Measurements from ENCODE around the gene TLNRD1. TPM values are rescaled to one million over a fixed set of nuclear protein-coding genes. Genes with fewer than 3 reads are reported as not detected.

TLNRD1 gene
- total and polyA plus RNA-seq, 11 donors, result 3.2 to 30.8 (median 7.9) TPM

DNA sequence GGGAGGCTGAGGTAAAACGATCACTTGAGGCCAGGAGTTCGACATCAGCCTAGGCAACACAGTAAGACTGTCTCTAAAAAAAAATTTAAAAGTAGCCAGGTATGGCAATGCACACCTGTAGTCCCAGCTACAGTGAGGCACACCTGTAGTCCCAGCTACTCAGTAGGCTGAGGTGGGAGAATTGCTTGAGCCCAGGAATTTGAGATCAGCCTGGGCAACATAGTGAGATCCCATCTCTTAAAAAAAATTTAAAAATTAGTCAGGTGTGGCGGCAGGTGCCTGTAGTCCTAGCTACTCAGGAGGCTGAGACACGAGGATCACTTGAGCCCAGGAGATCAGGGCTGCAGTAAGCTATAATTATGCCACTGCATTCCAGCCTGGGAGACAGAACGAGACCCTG, 17.9 kb upstream of the TLNRD1 start:
- 80 to 96% (median 89%) methylated on average over 5 of the region's 5 CpGs for WGBS, 4 donors
- ATAC-seq, result no peak

DNA sequence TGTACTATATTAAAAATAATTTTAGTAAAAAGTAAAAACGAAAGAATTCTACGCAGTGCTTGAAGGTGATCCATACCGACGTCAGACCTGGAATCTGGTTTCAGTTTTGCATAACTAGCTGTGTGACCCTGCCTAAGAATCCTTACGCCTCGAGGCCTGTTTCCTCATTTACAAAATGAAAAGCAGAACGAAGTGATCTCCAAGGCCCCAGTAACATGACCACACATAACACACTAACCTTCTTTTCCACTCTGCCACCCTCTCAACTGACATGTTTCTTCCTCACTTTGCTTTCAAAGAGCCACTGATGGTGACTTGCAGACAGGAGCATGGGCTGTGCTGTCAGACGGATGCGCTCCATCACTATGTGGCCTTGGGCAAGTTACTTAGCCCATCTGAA, 15.9 kb upstream of the TLNRD1 start:
- peak in 1 of 4 donors; percentile 4 for ATAC-seq
- intact Hi-C loops (cut with DNase I), result loop anchor here in 2 of 10 donors (5.0 to 10.0 kb wide), 2 partner anchors 280 to 337 kb away; partner anchors contain the start of gene STARD5 (in 1 of the 2)
- TF ChIP-seq POLR2A (IDR thresholded peaks at IDR 0.05), result no peak
- TF ChIP-seq, protein P1, sequence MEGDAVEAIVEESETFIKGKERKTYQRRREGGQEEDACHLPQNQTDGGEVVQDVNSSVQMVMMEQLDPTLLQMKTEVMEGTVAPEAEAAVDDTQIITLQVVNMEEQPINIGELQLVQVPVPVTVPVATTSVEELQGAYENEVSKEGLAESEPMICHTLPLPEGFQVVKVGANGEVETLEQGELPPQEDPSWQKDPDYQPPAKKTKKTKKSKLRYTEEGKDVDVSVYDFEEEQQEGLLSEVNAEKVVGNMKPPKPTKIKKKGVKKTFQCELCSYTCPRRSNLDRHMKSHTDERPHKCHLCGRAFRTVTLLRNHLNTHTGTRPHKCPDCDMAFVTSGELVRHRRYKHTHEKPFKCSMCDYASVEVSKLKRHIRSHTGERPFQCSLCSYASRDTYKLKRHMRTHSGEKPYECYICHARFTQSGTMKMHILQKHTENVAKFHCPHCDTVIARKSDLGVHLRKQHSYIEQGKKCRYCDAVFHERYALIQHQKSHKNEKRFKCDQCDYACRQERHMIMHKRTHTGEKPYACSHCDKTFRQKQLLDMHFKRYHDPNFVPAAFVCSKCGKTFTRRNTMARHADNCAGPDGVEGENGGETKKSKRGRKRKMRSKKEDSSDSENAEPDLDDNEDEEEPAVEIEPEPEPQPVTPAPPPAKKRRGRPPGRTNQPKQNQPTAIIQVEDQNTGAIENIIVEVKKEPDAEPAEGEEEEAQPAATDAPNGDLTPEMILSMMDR (IDR thresholded peaks at IDR 0.05), result no peak
- H3K27me3 ChIP-seq, result no peaks in the 10 kb centered on the region
- no peak for DNase-seq
- no peaks in the 10 kb centered on the region for H3K9me3 ChIP-seq
- no peak overlapping the region for H3K4me3 ChIP-seq
- peak overlapping the region in 7 of 12 donors; percentile 10 to 80 (median 26) for H3K27ac ChIP-seq
- H3K36me3 ChIP-seq, result peaks cover 0 to 36% (median 21%) of the 10 kb centered on the region in 9 donors
- peaks cover 5 to 55% (median 43%) of the 10 kb centered on the region in 12 donors for H3K4me1 ChIP-seq
- 54 to 70% (median 66%) methylated on average over 9 of the region's 9 CpGs for WGBS, 4 donors

More for the DNA sequence above, 17.9 kb upstream of the TLNRD1 start:
- TF ChIP-seq, protein P1 (IDR thresholded peaks at IDR 0.05), result no peak
- no peak for TF ChIP-seq POLR2A (IDR thresholded peaks at IDR 0.05)
- Histone ChIP-seq H3K9me3 (no peaks in the 10 kb centered on the region), H3K36me3 (peaks cover 0 to 56% (median 38%) of the 10 kb centered on the region in 9 donors), H3K4me3 (no peak overlapping the region), H3K4me1 (peaks cover 0 to 53% (median 35%) of the 10 kb centered on the region in 12 donors), H3K27ac (no peak overlapping the region), H3K27me3 (no peaks in the 10 kb centered on the region)
- DNase-seq, result no peak
- intact Hi-C loops (cut with DNase I), result loop anchor here in 1 of 10 donors (10.0 kb wide), 1 partner anchor 282 kb away; no protein-coding TSS in a partner anchor

DNA sequence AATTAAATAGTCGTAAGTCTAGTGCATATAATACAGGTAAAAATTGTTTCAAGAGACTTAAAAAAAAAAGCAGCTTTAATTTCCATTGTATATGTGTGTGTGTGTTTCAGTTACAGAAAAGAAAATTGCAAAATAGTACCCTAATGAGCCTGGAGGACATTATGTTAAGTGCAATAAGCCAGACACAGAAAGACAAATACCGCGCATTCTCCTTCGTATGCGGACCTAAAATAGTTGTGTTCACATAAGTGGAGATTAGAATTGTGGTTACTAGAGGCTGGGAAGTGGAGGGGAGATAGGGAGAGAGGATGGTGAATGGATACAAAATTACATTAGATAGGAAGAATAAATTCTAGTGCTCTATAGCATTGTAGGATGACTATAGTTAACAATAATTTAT, 14.7 kb upstream of the TLNRD1 start:
- H3K4me1 ChIP-seq, result peaks cover 7 to 64% (median 51%) of the 10 kb centered on the region in 12 donors
- peaks cover 0 to 24% (median 9%) of the 10 kb centered on the region in 9 donors for H3K36me3 ChIP-seq
- no peak for TF ChIP-seq POLR2A (IDR thresholded peaks at IDR 0.05)
- TF ChIP-seq, protein P1 (IDR thresholded peaks at IDR 0.05), result no peak
- no peaks in the 10 kb centered on the region for H3K27me3 ChIP-seq
- H3K27ac ChIP-seq, result peak overlapping the region in 2 of 12 donors; percentile 33 to 80
- H3K4me3 ChIP-seq, result no peak overlapping the region
- WGBS, 4 donors, result 48 to 60% (median 57%) methylated on average over 5 of the region's 5 CpGs
- DNase-seq (no peak), ATAC-seq (no peak)
- H3K9me3 ChIP-seq, result no peaks in the 10 kb centered on the region
- intact Hi-C loops (cut with DNase I), result loop anchor here in 2 of 10 donors (5.0 to 10.0 kb wide), 2 partner anchors 279 to 336 kb away; partner anchors contain the start of gene STARD5 (in 1 of the 2)

DNA sequence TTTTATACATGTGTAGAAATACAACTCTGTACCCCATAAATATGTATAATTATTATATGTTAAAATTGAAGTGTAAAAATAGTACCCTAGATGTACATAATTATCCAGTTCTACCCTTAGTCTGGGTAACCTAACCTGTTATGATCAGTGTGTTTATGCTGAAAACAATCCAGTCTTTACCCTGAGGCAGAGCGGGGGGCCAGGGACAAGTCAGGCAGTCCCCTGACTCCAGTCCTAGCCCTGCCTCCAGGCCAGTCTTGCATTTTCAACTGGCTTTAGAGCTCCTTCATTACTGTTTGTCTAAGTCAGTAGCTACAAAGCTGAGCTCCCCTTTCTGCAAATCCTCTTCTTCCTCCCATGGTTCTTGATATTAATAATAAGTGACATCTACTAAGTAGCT, 14.2 kb upstream of the TLNRD1 start:
- Histone ChIP-seq H3K4me3 (no peak overlapping the region), H3K36me3 (peaks cover 0 to 20% (median 6%) of the 10 kb centered on the region in 9 donors), H3K9me3 (no peaks in the 10 kb centered on the region), H3K4me1 (peaks cover 10 to 69% (median 54%) of the 10 kb centered on the region in 12 donors), H3K27ac (peak overlapping the region in 1 of 12 donors; percentile 10), H3K27me3 (no peaks in the 10 kb centered on the region)
- intact Hi-C loops (cut with DNase I), result loop anchor here in 2 of 10 donors (5.0 to 10.0 kb wide), 2 partner anchors 278 to 336 kb away; partner anchors contain the start of gene STARD5 (in 1 of the 2)
- TF ChIP-seq, protein P1 (IDR thresholded peaks at IDR 0.05), result no peak
- no peak for TF ChIP-seq POLR2A (IDR thresholded peaks at IDR 0.05)
- DNase-seq (no peak), ATAC-seq (no peak)
- 96 to 97% (median 96%) methylated on average over 1 of the region's 1 CpG for WGBS, 4 donors
